ENCODE results near the gene CYTL1.

CYTL1 gene

DNA sequence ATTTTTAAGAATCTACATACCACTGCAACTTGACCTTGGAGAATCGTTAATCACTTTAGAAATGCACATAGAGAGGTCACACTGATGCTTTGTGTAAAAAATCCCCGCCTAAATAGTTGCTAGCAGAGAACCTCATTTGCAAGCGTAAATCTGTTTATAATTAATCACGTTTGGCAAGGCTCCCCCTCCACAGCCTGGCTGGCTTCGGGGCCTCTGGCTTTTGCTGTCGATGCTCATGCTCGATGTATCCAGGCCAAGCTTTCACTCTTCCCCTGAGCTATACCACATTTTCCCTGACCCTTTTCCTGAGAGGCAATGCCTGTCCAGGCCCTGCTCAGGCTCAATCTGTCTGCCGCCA is 23.4 kb downstream of the CYTL1 start:
- no peak for DNase-seq

DNA sequence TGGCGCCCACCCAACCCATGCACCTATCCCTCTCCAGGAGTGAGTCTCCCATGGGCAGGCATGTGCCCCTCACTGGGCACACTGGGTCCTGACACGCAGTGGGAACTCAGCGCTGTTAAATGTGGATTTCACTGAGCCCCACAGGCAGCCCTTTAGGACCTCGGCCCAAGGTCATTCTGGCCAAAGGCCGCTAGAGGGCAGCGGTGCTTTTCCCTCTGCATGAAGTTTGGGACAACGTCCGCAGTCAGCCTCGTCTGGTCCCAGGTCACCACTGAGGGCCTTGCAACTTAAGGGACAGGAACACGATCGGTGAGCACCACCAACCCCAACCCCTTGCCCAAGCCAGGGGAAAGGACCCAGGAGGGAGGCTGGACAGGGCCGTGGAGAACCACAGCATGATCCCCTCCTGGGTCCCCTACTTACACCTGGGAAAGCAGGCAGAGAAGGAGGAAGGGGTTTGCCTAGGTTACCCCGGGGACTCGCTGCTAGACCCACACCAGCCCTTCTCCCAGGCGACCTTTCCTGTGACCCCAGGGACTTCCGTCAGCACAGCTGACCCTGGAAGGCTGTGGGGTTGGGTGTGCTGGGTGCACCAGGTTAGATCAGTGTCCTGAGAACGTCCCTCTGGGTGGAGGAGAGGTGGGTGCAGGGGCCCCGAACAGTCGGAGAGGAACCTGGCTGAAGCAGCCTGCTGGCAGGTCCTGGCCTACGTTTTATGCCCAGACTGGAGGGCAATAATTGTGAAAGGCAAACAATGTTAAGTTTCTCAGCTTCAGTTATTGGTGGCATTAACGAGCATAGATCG is 24.0 kb downstream of the CYTL1 start:
- DNase-seq = peak; percentile 44

DNA sequence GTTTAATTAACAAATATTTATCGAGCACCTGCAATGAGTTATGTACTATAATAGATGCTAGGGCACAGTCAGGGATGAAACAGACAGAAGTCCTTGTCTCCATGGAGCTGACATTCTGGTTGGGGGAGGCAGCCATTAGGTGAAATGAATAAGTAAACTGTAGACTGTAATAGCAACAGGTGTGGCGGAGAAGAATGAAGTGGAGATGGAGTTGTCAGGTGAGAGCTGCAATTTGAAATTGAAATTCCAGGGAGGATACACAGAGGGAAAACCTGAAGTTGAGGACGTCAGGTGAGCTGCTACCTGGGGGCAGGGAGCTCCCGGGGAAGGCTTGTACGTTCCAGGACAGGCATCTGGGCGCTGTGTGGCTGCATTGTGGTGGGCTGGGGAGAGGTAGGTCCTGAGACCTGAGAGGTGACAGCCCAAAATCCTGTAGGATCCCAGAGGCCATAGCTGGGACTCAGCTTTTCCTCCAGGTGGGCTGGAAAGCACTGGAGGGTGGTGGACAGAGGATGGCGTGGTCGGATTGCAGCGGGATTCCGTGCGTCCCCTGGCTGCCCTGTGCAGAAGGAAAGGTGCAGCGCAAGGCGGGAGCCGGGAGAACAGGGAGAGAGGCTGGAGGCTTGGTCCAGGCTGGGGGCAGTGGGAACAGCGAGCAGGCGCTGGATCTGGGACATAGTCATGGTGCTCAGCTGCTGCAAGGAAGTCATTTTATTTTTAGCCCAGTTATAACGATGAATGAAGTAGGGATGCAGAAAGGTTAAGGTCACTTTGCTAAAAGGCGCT is 24.8 kb downstream of the CYTL1 start:
- no peak for DNase-seq

DNA sequence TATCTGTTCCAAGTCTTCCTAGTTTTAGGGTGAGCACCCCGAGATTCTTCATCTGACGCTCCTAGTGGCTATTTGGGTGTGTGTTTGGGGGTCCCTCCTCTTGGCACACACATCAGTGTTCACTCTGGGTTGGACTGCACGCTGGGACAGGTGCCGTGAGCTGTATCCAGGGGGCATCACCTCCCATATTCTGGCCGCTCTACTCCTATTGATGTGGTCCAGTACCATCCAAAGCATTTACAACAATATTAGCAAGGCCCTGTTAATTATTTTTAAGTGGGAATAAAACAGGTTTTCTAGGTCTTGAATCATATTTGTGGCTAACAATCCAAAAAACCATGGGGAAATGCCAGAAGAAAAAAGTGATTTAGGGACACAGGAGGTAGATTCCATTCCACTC is 26.4 kb downstream of the CYTL1 start:
- no peak for DNase-seq

DNA sequence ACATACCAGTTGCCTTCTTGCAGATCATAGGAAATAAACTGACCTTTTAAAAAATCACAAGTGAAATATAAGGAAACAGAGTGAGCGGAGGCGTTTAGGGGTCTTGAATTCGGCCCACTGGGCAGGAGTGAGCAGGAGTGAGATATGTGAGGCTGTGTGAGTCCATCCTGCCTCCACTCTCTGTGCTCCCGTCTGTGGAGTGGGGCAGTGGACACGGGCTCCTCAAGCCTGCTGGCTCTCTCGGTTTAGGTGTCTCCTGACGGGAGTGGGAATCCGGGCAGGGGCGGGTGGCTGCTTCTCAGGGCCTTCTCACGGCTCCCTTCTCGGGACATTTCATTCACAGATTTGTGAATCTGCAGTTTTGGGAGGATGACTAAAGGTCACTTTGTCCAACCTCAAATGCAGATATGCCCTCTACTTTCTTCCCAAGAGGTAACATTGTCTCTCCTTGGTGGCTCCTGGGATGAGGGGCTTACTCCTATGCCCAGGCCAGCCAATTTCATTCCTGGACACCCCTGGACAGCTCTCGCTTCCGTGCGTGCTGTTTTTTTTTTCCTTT is 27.6 kb downstream of the CYTL1 start:
- no peak for DNase-seq

DNA sequence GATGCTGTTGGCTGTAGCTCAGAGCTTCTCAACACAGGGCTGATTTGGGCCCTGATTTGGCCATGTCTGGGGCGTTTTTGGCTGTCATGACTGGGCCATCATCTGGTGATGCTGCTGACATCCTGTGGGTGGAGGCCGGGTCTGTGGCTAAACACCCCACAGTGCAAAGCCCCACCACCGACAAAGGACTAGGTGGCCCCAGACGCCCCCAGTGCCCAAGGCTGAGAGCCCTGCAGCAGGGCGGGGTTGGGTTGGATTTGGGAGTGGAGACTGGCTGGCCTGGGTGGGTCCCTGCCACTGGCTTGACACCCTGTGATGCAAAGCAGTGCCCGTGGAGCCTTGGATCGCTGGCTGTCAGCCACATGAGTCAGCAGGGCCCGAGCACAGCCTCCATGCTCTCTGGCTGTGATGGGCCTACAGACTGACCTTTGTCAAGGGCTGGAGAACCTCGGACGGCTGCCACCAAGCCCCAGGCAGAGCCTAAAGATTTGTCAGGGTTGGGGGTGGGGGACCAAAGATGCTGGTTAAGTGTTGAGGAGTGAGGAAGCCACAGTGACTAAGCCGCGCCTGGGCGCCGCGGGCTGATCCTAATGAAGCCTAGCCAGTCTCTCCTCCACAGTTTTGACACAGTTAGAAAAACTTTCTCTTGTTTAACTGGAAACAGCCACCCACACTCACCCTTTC is 28.3 kb downstream of the CYTL1 start:
- no peak for DNase-seq

DNA sequence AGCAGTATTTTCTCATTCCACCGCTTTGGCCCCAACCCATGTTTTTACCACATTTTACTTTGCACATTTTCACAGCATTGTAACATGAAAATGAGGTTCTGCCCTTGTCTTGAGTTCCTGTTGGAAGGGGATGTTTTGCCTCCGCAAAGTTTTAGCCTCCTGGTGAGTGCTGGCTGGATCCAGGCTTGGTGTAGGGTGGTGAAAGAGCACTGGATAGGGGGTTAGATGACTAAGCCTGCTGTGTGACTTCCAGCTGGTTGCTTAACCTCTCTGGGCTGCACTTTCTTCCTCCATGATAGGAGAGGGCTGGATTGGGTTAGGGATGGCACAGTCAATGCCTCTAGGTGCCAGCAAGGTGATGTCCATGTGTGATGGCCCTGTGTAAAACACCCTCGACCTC is 28.9 kb downstream of the CYTL1 start:
- no peak for DNase-seq

DNA sequence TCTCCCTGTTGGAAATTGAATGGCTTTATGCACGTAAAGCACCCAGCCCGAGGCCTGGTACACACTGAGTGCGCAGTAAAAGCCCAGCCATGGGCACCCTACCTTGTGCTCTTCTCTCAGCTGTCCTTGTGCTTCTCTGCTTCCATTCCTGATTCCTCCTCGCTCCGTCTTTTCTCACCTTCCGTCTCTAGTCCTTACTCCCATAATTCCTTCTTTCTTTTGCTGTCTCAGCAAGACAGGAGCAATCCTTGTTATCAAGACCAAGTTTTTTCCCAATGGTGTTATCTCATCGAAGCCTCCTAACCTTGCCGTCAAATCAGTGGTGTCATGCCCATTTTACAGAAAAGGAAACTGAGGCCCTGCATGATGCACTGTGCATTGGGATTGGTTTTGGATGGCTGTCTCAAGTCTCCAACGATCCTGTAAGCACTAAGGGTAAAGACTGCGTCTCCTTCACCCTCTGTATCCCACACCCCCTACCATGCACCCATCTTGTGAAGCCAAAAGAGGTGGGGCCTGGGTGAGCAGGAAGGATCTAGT is 30.1 kb downstream of the CYTL1 start:
- DNase-seq = no peak

DNA sequence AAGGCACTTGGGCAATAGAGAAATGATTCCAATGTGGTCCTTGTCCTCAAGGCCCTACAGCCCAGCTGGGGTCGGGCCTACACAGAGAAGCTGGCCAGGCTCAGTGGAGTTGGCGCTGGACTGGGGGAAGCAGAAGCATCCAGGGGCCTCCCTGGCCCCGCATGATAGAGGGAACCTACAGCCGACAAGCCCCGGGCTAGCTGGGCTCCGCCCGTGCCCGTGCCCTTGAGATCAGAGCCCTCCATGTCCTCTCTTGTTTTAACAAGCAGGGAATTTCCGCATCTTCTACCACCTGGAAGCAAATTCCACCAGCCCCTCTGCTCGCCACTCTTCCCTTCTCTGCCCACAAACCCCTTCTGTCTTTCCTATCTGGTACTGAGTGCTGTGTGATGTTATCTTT is 31.6 kb downstream of the CYTL1 start:
- no peak for DNase-seq

DNA sequence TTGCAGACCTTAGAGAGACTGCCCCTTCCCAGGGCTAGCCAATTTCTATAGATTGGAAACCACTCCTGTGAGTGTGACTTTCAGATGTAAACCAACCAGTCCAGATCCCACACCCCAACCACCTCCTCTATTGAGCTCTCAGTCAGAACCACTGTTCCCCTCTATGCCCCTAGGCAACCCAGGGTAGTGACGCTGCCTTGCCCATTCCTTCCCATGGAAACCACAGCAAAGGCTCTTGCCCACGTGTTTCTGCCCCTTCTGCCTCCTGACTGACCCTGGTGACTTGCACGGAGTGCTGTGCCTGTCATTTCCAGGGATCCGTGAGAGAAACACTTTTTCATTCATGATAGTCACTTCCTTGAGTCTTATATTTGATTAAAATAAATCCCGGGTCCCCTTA is 32.4 kb downstream of the CYTL1 start:
- no peak for DNase-seq

DNA sequence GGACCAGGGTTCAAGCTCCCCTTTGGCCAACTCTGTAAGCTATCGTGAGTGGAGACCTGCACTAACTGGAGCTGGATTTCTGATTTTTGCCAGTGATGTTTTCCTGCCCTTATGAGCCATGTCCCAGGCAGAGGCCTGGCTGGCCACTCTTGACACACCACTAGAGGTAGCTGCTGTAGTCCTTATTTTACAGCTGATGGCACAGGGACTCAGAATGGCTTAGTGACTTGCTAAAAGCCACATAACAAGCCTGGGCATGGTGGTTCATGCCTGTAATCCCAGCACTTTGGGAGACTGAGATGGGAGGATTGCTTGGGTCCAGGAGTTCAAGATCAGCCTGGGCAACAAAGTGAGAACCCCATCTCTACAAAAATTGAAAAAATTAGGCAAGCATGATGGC is 33.4 kb downstream of the CYTL1 start:
- no peak for DNase-seq

DNA sequence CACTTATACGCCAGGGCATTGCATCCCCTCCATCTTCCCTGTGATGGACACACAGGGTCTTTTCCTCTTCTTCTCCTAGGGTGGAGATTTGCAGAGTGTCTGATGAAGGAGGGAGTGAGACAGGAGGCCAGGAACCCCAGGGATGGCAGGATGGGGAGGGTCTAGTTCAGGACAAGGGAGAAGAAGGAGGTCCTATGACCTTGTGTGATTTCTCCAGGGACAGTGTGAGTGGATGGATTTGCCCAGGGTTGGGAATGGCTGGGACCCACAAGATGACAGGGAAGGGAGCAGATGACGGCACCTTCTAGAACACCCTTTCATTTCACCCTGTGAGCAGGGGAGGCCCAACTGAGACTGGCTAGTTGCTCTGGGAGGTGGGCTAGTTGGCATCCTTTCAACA is 34.2 kb downstream of the CYTL1 start:
- DNase-seq = no peak

DNA sequence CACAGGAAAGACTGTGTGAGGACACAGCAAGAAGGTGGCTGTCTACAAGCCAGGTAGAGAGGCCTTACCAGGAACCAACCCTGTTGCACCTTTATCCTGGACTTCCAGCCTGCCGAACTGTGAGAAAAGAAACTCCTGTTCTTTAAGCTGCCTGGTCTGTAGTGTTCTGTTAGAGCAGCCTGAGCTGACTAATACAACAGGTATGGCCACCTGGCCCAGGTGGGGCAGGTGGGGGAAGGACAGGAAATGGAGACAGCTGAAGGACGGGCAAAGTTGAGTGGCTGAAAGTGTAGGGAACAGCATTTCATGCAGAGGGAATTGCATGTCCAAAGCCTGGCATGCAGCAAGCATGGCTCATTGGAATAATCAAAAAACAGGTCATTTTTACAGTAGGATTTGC is 35.1 kb downstream of the CYTL1 start:
- no peak for DNase-seq

DNA sequence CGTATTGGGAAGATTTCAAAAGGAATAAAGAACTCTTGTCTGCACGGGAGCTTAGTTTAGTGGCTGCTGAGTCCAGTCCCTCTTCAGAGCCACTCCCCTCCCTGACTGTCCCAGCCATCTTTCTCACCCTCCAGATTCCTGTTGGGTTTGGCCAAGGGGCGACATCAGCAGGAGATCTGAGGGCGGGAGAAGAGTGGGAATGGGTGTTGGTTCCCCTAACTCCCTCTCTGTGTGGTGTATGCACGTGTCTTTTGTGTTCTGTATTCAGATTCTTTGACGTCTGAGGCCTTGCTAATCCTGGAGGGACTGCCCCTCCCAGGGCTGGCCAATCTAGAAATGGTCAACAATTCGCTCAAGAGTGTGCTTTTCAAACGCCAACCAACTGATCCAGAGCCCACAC is 37.4 kb downstream of the CYTL1 start:
- no peak for DNase-seq

DNA sequence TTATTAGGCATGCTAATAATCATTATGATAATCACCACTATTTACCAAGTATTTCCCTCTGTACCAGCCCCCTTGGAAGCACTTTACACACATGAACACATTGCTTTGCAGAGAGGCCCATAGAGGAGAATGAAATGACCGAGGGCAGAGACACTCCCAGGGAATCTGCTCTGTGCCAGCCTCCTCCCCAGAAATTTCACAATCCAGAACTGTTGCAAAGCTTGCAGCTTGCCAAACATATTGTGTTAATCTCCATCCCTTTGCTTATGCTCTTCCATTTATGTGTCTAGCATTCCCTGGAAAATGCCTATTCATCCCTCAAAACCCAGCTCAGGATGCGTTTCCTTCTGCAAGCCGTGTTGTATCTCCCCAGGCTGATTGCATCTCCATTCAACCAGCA is 37.8 kb downstream of the CYTL1 start:
- no peak for DNase-seq

DNA sequence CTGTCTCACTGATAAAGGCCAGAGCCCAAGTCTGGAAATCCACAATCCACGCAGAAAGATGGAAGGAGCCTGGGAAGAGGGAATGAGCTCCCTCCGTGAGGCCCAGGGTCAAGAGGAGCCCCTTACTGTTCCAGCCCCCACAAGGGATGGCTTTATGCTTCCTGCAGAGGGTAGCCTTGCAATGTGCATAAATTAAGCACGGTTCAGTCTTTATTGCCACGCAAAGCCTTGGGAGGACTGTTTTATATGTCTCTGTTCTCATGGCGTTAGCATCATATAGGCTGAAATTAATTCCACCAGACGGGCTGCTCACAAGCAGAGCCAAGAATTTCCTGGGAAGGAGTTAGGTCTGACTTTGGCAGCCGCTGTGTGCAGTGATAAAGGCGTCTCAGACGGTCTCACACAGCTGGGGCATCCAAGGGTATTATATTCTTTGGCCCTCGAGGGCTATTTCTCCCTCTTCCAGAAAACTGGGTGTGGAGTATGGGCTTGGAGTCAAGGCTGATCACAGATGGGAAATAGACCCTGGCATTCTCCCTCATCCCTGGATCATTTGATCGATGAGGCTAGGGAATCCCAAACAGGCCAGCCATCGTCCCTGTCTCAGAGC is 38.5 kb downstream of the CYTL1 start:
- DNase-seq = no peak

DNA sequence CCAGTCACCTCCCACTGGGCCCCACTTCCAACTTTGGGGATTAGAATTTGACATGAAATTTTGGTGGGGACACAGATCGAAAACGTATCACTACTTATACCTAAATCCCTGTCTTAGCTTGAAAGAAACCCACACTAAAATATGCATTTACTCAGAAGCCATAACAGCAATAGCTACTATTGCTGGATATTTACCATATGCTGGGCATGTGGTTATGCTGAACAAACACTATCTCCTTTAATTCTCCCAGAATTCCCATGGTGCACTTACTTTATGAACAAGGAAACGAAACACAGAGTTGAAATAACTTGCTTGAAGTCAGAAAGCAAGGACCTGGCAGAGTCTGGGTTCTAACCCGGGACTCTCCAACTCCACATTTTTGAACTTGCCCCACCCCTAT is 39.3 kb downstream of the CYTL1 start:
- no peak for DNase-seq

DNA sequence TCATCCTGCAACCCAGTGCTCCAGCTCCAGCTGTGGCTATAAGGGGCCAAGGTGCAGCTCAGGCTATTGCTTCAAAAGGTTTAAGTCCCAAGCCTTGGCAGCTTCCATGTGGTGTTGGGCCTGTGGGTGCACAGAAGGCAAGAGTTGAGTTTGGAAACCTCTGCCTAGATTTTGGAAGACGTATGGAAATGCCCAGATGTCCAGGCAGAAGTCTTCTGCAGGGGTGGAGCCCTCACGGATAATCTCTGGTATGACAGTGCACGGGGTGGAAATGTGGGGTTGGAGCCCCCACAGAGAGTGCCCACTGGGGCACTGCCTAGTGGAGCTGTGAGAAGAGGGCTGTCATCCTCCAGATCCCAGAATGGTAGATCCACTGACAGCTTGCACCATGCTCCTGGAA is 44.5 kb downstream of the CYTL1 start:
- no peak for DNase-seq

DNA sequence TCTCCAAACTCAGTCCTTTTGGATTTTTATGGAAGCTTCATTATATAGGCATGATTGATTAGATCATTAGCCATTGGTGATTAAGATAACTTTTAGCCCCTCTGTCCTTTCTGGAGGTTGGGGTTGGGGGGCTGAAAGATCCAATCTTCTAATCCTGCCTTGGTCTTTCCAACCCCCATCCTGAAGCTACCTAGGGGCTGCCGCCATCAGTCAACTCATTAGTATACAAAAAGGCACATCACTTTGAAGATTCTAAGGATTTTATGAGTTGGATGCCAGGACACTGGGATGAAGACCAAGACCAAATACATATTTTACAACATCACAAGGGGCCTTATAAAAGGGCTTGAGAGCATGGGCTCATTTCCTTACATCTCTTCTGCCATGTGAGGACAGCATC is 47.5 kb downstream of the CYTL1 start:
- no peak for DNase-seq

DNA sequence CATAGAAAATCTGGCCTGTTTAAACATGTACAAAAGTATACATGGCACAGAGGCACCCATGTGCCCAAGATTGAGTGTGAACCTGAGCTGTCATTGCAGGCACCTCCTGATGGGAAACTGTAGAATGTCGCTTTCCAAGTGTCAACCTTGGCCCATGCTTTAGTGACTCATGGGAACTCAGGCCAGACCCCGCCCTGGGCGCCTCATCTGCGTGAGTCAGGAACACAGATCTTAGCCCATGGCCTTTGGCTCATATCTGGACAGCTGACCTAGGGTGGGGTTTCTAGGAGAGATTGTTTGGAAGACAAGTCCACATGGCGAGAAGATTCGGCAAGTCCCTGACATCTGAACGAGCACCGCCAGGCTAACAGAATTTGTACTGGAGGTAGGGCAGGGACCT is 50.0 kb downstream of the CYTL1 start:
- DNase-seq = no peak

DNA sequence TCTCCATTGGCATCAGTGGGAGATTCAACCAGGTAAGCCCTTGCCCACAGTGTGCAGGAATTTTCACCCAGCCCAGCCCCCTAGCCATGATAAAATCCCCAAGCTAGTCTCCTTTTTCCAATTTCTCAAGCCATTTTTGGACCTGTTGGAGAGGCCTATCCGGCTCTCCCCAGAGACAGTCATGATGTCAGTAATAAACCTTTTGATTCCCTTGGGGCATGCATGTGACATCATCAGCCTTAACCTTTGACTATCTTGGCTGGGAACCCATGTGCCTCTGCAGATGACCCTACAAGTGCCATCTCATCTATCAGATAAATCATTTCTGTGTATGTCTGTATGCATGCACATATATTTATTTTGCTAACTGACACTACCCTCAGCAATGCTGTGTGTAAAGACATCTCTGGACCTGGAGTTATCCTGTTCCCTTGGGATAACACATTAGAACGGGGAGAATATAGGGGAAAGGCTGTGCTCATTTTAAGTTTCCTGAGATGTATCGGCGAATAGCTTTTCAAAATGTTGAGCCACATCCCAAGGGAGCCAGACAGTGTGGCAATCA is 51.0 kb downstream of the CYTL1 start:
- no peak for DNase-seq
